HG03575 (cell line): ENCODE measurements around the gene SEC14L1.

ENCODE experiments used
- ATAC-seq: cut with Tn5 transposase; IDR thresholded peaks from one replicate; pipeline ENCODE4 v1.9.1; 2021; ENCODE audit not compliant: unreplicated experiment, insufficient number of reproducible peaks, low FRiP score; ENCODE audit errors: extremely low read depth

Gene SEC14L1

GRCh38 chr17:77207689-77208216 is 67.0 kb downstream of the SEC14L1 start:
- no peak for ATAC-seq

- no peak for ATAC-seq
Measured at GRCh38 chr17:77208217-77208808, 67.5 kb downstream of the SEC14L1 start.

GRCh38 chr17:77208856-77209255 is 68.1 kb downstream of the SEC14L1 start:
- no peak for ATAC-seq

- no peak for ATAC-seq
Measured at GRCh38 chr17:77209330-77209748, 68.6 kb downstream of the SEC14L1 start.

- no peak for ATAC-seq
Measured at GRCh38 chr17:77210331-77210730, 69.6 kb downstream of the SEC14L1 start.

- ATAC-seq, result no peak
Measured at GRCh38 chr17:77210946-77211541, 70.3 kb downstream of the SEC14L1 start.

- no peak for ATAC-seq
Measured at GRCh38 chr17:77211681-77212080, 70.9 kb downstream of the SEC14L1 start.

- no peak for ATAC-seq
Measured at GRCh38 chr17:77212081-77212832, 71.5 kb downstream of the SEC14L1 start.

- no peak for ATAC-seq
Measured at GRCh38 chr17:77212833-77213777, 72.3 kb downstream of the SEC14L1 start.

GRCh38 chr17:77213778-77214132 is 73.0 kb downstream of the SEC14L1 start:
- no peak for ATAC-seq

- no peak for ATAC-seq
Measured at GRCh38 chr17:77214328-77214727, 73.6 kb downstream of the SEC14L1 start.

- no peak for ATAC-seq
Measured at GRCh38 chr17:77214743-77215142, 74.0 kb downstream of the SEC14L1 start.

- no peak for ATAC-seq
Measured at GRCh38 chr17:77215281-77215680, 74.5 kb downstream of the SEC14L1 start.

GRCh38 chr17:77216486-77216885 is 75.7 kb downstream of the SEC14L1 start:
- ATAC-seq, result no peak

GRCh38 chr17:77217123-77217522 is 76.4 kb downstream of the SEC14L1 start:
- ATAC-seq, result no peak

- no peak for ATAC-seq
Measured at GRCh38 chr17:77217566-77217965, 76.8 kb downstream of the SEC14L1 start.

GRCh38 chr17:77218902-77219301 is 78.1 kb downstream of the SEC14L1 start:
- ATAC-seq, result no peak

GRCh38 chr17:77222356-77222755 is 81.6 kb downstream of the SEC14L1 start:
- no peak for ATAC-seq
